ENCODE data around the gene MYH15. TPM values are rescaled to one million over a fixed set of nuclear protein-coding genes. Genes with fewer than 3 reads are reported as not detected.

MYH15 gene
- total and polyA plus RNA-seq, 2 of the 4 experiments (the other 2 are of a cell fraction): 0.10 to 0.36 TPM

DNA sequence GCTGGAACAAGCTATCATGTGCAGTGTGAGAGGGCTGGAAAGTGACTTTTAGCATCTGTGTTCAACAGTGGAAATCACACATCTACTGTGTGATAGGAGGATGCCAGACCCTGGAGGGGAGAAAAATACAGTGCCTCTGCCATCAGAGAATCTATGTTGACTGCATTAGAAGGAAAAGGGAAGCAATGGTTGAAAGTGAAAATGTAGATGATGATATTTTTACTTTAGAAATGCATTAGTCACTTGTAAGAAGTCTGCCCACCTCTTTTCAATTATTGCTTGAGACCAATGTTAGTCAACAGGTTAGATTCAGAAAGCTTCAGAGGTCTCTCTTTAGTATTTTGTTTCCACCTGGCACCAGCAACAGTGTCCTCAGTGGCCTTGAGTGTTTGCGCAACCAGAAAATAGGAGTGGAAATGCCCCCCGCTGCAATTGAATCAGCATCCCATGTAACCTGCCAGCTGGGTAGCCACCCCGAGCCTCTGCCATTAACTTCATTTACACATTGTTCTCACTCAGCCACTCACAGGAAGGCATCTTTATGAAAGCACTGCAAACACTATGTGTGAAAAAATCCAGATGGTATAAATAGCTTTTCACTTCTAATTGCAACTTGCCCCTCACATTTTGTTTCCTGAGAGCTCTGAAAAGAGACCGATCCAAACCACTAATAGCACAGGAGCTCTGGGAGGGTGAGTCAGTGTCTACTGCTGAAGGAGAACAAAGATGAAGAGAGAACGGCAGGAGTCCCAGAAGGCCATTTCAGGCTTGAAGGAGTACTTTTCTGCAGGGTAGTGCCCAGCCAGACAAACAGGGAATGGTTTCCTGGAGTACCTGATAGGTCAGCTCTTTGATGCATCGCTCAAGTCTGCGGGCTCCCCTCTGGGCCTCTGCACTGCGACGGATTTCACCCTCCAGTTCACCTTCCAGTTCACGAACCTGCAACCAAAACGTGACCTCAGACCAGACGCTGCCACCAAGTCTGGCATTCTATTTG, 122.0 kb downstream of the MYH15 start:
- no peaks in the 10 kb centered on the region for H4K20me1 ChIP-seq (ENCODE audit: insufficient read depth, low read length)
- 54% methylated on average over 6 of the region's 12 CpGs; no CpG with 5 or more reads in 1 of the 2 experiments for WGBS, 2 experiments (ENCODE audit: extremely low coverage in 2 of 2, insufficient read length in 1 of 2)
- intact Hi-C loops (cut with micrococcal nuclease) (no loop called here), in situ Hi-C loops (cut with MboI; ENCODE audit: low sequenced_read_pairs) (no loop called here), dilution Hi-C loops (cut with HindIII; ENCODE audit: low sequenced_read_pairs, unreplicated experiment) (no loop called here)
- no peak overlapping the region for H4K8ac ChIP-seq (ENCODE audit: low read depth in 2 of 2, low read length in 2 of 2)
- no peak overlapping the region for H3K56ac ChIP-seq (ENCODE audit: extremely low read depth, insufficient read depth, low read length)
- no peak overlapping the region for H2AK5ac ChIP-seq (ENCODE audit: low read depth, low read length)
- TF ChIP-seq SMC3 (IDR thresholded peaks at IDR 0.05; ENCODE audit: low read depth, low read length) (no peak), MAZ (IDR thresholded peaks at IDR 0.05; ENCODE audit: borderline replicate concordance, low read depth, low read length) (no peak), RCOR1 (IDR thresholded peaks at IDR 0.05; ENCODE audit: insufficient replicate concordance, low read length) (no peak), MAFK (IDR thresholded peaks at IDR 0.05; ENCODE audit: low read depth, low read length) (no peak), BHLHE40 (IDR thresholded peaks at IDR 0.05; ENCODE audit: low read depth, low read length) (no peak), POLR2A (IDR thresholded peaks at IDR 0.05; ENCODE audit: low read depth, low read length) (no peak), RFX5 (IDR thresholded peaks at IDR 0.05; ENCODE audit: low read depth, low read length) (no peak), RAD21 (IDR thresholded peaks at IDR 0.05; ENCODE audit: low read length) (no peak), CEBPB (IDR thresholded peaks at IDR 0.05; ENCODE audit: low read depth, low read length) (no peak)
- TF ChIP-seq, protein P1, sequence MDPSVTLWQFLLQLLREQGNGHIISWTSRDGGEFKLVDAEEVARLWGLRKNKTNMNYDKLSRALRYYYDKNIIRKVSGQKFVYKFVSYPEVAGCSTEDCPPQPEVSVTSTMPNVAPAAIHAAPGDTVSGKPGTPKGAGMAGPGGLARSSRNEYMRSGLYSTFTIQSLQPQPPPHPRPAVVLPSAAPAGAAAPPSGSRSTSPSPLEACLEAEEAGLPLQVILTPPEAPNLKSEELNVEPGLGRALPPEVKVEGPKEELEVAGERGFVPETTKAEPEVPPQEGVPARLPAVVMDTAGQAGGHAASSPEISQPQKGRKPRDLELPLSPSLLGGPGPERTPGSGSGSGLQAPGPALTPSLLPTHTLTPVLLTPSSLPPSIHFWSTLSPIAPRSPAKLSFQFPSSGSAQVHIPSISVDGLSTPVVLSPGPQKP (IDR thresholded peaks at IDR 0.05; ENCODE audit: borderline replicate concordance, low read depth, low read length): no peak
- H3K36me3 ChIP-seq (ENCODE audit: control insufficient read depth, insufficient read depth, low read length): no peaks in the 10 kb centered on the region
- no peak overlapping the region for H2BK120ac ChIP-seq (ENCODE audit: low read depth, low read length)
- no peak overlapping the region for H4K5ac ChIP-seq (ENCODE audit: low read depth, low read length)
- peaks cover 11% of the 10 kb centered on the region for H3K27me3 ChIP-seq (ENCODE audit: control insufficient read depth, insufficient read depth, low read length)
- DNase-seq (no peak), ATAC-seq (ENCODE audit: low read depth) (no peak)
- no peaks in the 10 kb centered on the region for H3K79me1 ChIP-seq (ENCODE audit: low read depth in 1 of 2, low read length in 2 of 2)
- H3K27ac ChIP-seq (ENCODE audit: insufficient read depth, low read length): no peak overlapping the region
- H3K23ac ChIP-seq (ENCODE audit: low read depth, low read length): no peak overlapping the region; the same call in 1 of the 2 replicates
- H2AFZ ChIP-seq (replicated peaks; ENCODE audit: low read length, poor library complexity): no peak overlapping the region
- no peak overlapping the region for H3K4me2 ChIP-seq (ENCODE audit: low read depth, low read length)
- no TSS peak for BruUV-seq (replicated peaks)
- H3K9ac ChIP-seq (ENCODE audit: low read depth, low read length): no peak overlapping the region
- no peaks in the 10 kb centered on the region for H3K9me3 ChIP-seq (ENCODE audit: control insufficient read depth, insufficient read depth, low read length)
- H3K18ac ChIP-seq (ENCODE audit: low read depth, low read length): no peak overlapping the region
- no peak overlapping the region for H2AK9ac ChIP-seq (replicated peaks; ENCODE audit: low read depth, low read length, poor library complexity)
- no peak overlapping the region for H2BK15ac ChIP-seq (ENCODE audit: low read depth, low read length)
- no peak overlapping the region for H3K14ac ChIP-seq (replicated peaks; ENCODE audit: low read depth, low read length)
- no peak overlapping the region for H2BK5ac ChIP-seq (ENCODE audit: low read depth, low read length, poor library complexity, severe bottlenecking)
- H3K4me3 ChIP-seq (ENCODE audit: insufficient read depth, low read depth, low read length): no peak overlapping the region
- no peaks in the 10 kb centered on the region; the same call in 1 of the 2 replicates for H3K9me1 ChIP-seq (ENCODE audit: insufficient read depth, low read length)
- CTCF ChIA-PET: no interaction called here
- H2BK20ac ChIP-seq (ENCODE audit: low read depth, low read length): no peak overlapping the region
- no peak overlapping the region for H3K4ac ChIP-seq (ENCODE audit: low read depth, low read length)
- H4K91ac ChIP-seq (ENCODE audit: insufficient read depth, low read depth, low read length): no peak overlapping the region
- no peaks in the 10 kb centered on the region for H3K4me1 ChIP-seq (ENCODE audit: control insufficient read depth, insufficient read depth, low read length)
- POLR2A ChIA-PET (ENCODE audit: unreplicated experiment): no interaction called here

All from IMR-90 (cell line).